K562 (cell line): ENCODE data around the gene UNC119B. TPM values are rescaled to one million over a fixed set of nuclear protein-coding genes. Genes with fewer than 3 reads are reported as not detected.

Experiments used
- CHD1 ChIP-seq: fragments of 200-600 bp; sonication (generic); IDR thresholded peaks from one replicate; pipeline ENCODE4 v1.6.1; 2012; ENCODE audit warnings: mild to moderate bottlenecking, moderate library complexity, low read length, inconsistent platforms
- ELF2 ChIP-seq: fragments of 250-450 bp; sonication (Bioruptor Pico); IDR thresholded peaks from 2 replicates; pipeline ENCODE4 v1.5.0; 2021; ENCODE audit warnings: mild to moderate bottlenecking
- FOXO4 ChIP-seq: fragments of 450-650 bp; formaldehyde crosslinking; IDR thresholded peaks from 2 replicates; pipeline ENCODE4 v1.4.0; 2020; ENCODE audit warnings: mild to moderate bottlenecking, moderate library complexity
- TCF7L2 ChIP-seq: fragments of 150-350 bp; IDR thresholded peaks from 2 replicates; pipeline ENCODE4 v1.6.1; 2016; ENCODE audit warnings: low read depth, mild to moderate bottlenecking, low read length, moderate library complexity
- TOE1 ChIP-seq, 2 experiments: fragments of 450-650 bp in 1 of 2; sonication (generic) in 1 of 2; formaldehyde crosslinking in 1 of 2; IDR thresholded peaks; 2 replicates each; pipeline versions ENCODE4 v1.7.1 to v1.8.0; 2016 to 2022; ENCODE audit warnings: borderline replicate concordance in 2 of 2, mild to moderate bottlenecking in 2 of 2, antibody characterized with exemption in 1 of 2, inconsistent platforms in 1 of 2, low read depth in 1 of 2, missing genetic modification reagents in 1 of 2, moderate library complexity in 1 of 2
- ZC3H8 ChIP-seq: fragments of 450-650 bp; IDR thresholded peaks from 2 replicates; pipeline ENCODE4 v1.6.1; 2017
- ZNF133 ChIP-seq: fragments of 250-450 bp; sonication (Bioruptor Pico); IDR thresholded peaks from 2 replicates; pipeline ENCODE4 v1.4.0; 2020; ENCODE audit warnings: mild to moderate bottlenecking
- ZNF444 ChIP-seq: fragments of 250-450 bp; sonication (Bioruptor Pico); IDR thresholded peaks from 2 replicates; pipeline ENCODE4 v1.4.0; 2020; ENCODE audit warnings: mild to moderate bottlenecking, moderate library complexity
- ZNF592 ChIP-seq: fragments of 450-650 bp; IDR thresholded peaks from 2 replicates; pipeline ENCODE4 v1.6.1; 2017; ENCODE audit warnings: antibody characterized with exemption, mild to moderate bottlenecking
- ZNF717 ChIP-seq: fragments of 250-450 bp; sonication (Bioruptor Pico); IDR thresholded peaks from 2 replicates; pipeline ENCODE4 v1.5.0; 2021
- polyA plus RNA-seq, 8 experiments: library from polyadenylated mRNA; depleted of rRNA in 4 of 8; stranded (reverse) in 5 of 8; unstranded in 3 of 8; fragments of >200 nt; fragmentation: Nextera tagmentation in 2 of 8; fragmentation: Illumina TruSeq in 1 of 8; extraction: Ambion mirVana in 2 of 8; extraction: Trizol in 1 of 8; gene quantifications; 2 replicates each; pipeline versions ENCODE4 v1.2.1 to v1.2.3, GENCODE V29; 2011 to 2014; ENCODE audit warnings: inconsistent platforms in 1 of 8, missing spikeins in 1 of 8
- total RNA-seq, 7 experiments: library from RNA; depleted of rRNA in 6 of 7; stranded (reverse); fragments of >200 nt in 6 of 7; fragmentation: Illumina TruSeq in 2 of 7; extraction: Trizol in 2 of 7; gene quantifications; 2 replicates each; pipeline versions ENCODE4 v1.2.1 to v1.2.3, GENCODE V29; 2011 to 2021; ENCODE audit warnings: low replicate concordance in 1 of 7
- TF ChIP-seq, protein P1 (sequence below), 2 experiments: fragments of 450-650 bp in 1 of 2; sonication (generic) in 1 of 2; formaldehyde crosslinking in 1 of 2; IDR thresholded peaks; 2 replicates each; pipeline versions ENCODE4 v1.7.1 to v1.9.0; 2016 to 2022; ENCODE audit warnings: inconsistent platforms in 1 of 2, mild to moderate bottlenecking in 1 of 2, missing genetic modification reagents in 1 of 2

Gene UNC119B
- total and polyA plus RNA-seq, 9 of the 15 experiments (the other 6 are each of a cell fraction or from before 2014, with no cell fraction given): 4.0 to 34.5 (median 15.1) TPM

DNA sequence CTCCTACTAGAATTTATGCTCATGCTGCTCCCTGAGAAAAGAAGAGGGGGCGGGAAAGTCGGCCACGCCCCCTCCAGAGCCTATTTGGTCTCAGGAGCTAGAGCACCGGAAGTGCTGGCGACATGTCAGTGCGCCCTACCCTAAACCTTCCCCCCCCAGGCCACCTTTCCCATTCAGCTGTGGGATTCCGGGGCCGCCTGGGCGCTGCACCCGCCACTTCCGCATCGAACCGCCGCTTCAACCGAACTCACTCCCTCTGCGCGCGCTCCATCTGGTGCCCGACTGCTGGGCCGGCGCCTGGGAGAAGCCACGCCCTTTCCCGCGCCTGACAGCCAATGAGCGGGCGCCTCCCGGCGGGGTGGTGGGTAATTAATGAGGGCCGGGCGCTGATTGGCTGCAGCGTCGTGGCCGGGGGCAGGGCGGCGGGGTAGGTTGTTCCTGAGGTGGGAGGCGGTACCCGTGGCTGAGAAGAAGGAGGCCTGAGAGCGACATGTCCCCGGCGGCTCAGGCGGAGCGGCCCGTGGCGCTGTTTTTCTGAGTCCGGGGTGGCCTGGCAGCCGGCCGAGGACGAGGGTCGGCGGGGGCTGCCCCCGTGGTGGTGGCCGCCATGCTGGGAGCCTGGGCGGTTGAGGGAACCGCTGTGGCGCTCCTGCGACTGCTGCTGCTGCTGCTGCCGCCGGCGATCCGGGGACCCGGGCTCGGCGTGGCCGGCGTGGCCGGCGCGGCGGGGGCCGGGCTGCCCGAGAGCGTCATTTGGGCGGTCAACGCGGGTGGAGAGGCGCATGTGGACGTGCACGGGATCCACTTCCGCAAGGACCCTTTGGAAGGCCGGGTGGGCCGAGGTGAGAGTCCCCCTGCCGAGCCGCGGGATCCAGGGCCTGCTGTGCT, 23.3 kb upstream of the UNC119B start, which contains the start of gene MLEC (continued):
- TF ChIP-seq TCF7L2 (no peak), TOE1 (IDR thresholded peaks at IDR 0.05; ENCODE audit: borderline replicate concordance) (peak; percentile 72; the same call in 1 of the 2 replicates), TOE1 (CRISPR knock-in tag; IDR thresholded peaks at IDR 0.05; ENCODE audit: borderline replicate concordance, low read depth) (no peak), ZC3H8 (no peak), ZNF592 (no peak), FOXO4 (CRISPR knock-in tag) (no peak), ZNF444 (CRISPR knock-in tag) (no peak), ZNF133 (CRISPR knock-in tag) (no peak), CHD1 (peak; percentile 95), ZNF717 (no peak), ELF2 (CRISPR knock-in tag) (peak; percentile 96)
- TF ChIP-seq, protein P1, sequence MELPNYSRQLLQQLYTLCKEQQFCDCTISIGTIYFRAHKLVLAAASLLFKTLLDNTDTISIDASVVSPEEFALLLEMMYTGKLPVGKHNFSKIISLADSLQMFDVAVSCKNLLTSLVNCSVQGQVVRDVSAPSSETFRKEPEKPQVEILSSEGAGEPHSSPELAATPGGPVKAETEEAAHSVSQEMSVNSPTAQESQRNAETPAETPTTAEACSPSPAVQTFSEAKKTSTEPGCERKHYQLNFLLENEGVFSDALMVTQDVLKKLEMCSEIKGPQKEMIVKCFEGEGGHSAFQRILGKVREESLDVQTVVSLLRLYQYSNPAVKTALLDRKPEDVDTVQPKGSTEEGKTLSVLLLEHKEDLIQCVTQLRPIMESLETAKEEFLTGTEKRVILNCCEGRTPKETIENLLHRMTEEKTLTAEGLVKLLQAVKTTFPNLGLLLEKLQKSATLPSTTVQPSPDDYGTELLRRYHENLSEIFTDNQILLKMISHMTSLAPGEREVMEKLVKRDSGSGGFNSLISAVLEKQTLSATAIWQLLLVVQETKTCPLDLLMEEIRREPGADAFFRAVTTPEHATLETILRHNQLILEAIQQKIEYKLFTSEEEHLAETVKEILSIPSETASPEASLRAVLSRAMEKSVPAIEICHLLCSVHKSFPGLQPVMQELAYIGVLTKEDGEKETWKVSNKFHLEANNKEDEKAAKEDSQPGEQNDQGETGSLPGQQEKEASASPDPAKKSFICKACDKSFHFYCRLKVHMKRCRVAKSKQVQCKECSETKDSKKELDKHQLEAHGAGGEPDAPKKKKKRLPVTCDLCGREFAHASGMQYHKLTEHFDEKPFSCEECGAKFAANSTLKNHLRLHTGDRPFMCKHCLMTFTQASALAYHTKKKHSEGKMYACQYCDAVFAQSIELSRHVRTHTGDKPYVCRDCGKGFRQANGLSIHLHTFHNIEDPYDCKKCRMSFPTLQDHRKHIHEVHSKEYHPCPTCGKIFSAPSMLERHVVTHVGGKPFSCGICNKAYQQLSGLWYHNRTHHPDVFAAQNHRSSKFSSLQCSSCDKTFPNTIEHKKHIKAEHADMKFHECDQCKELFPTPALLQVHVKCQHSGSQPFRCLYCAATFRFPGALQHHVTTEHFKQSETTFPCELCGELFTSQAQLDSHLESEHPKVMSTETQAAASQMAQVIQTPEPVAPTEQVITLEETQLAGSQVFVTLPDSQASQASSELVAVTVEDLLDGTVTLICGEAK (IDR thresholded peaks at IDR 0.05): peak; percentile 99
- TF ChIP-seq, protein P1 (CRISPR knock-in tag; IDR thresholded peaks at IDR 0.05): no peak
